DMS53 treated with DMSO at 0.1 percent for 48 hours (cell line): ENCODE data around the gene CYP27B1.

ENCODE experiments used
- DNase-seq: peaks from one replicate; lab custom pipeline; 2025; ENCODE audit not compliant: unreplicated experiment; lab: John Stamatoyannopoulos, UW

CYP27B1 gene

GRCh38 chr12:57766464-57767304 lies at the start of gene CYP27B1:
Gene CYP27B1, minus strand, starts transcription at chr12:57767078. Its CDS starts 37 bp downstream, at chr12:57767041.
- peak; percentile 12 for DNase-seq

GRCh38 chr12:57816001-57816854 lies 49.4 kb upstream of the CYP27B1 start:
- no peak for DNase-seq

- DNase-seq, result peak; percentile 96
These were observed 48.5 kb upstream of the CYP27B1 start for GRCh38 chr12:57815177-57816000.

- DNase-seq, result no peak
These were observed 47.3 kb upstream of the CYP27B1 start for GRCh38 chr12:57813971-57814772.

GRCh38 chr12:57813111-57813970 lies 46.5 kb upstream of the CYP27B1 start:
- no peak for DNase-seq

GRCh38 chr12:57811028-57811755 lies 44.3 kb upstream of the CYP27B1 start:
- peak; percentile 95 for DNase-seq

GRCh38 chr12:57810450-57810849 lies 43.6 kb upstream of the CYP27B1 start:
- DNase-seq, result no peak

GRCh38 chr12:57809425-57809824 lies 42.5 kb upstream of the CYP27B1 start:
- DNase-seq, result no peak

- DNase-seq, result no peak
These were observed 41.5 kb upstream of the CYP27B1 start for GRCh38 chr12:57808351-57808750.

- DNase-seq, result no peak
These were observed 40.4 kb upstream of the CYP27B1 start for GRCh38 chr12:57807285-57807684.

GRCh38 chr12:57806677-57807076 lies 39.8 kb upstream of the CYP27B1 start:
- no peak for DNase-seq

GRCh38 chr12:57803319-57803893 lies 36.5 kb upstream of the CYP27B1 start:
- DNase-seq, result peak; percentile 48

- no peak for DNase-seq
These were observed 35.7 kb upstream of the CYP27B1 start for GRCh38 chr12:57802607-57803006.

- no peak for DNase-seq
These were observed 34.1 kb upstream of the CYP27B1 start for GRCh38 chr12:57800965-57801364.

GRCh38 chr12:57797933-57798332 lies 31.1 kb upstream of the CYP27B1 start:
- no peak for DNase-seq

GRCh38 chr12:57796996-57797395 lies 30.1 kb upstream of the CYP27B1 start:
- DNase-seq, result no peak

GRCh38 chr12:57795354-57795753 lies 28.5 kb upstream of the CYP27B1 start:
- no peak for DNase-seq

- DNase-seq, result no peak
These were observed 27.0 kb upstream of the CYP27B1 start for GRCh38 chr12:57793920-57794319.
